ENCODE measurements around the gene HPX.
A peak's percentile ranks its signal among the peaks of the same experiment; 100 is the strongest.
"Not testable (repeated sequence)": the region's sequence is repeated elsewhere in the genome, so short reads cannot be mapped to it uniquely, and the experiment has no call there.

HPX gene

DNA sequence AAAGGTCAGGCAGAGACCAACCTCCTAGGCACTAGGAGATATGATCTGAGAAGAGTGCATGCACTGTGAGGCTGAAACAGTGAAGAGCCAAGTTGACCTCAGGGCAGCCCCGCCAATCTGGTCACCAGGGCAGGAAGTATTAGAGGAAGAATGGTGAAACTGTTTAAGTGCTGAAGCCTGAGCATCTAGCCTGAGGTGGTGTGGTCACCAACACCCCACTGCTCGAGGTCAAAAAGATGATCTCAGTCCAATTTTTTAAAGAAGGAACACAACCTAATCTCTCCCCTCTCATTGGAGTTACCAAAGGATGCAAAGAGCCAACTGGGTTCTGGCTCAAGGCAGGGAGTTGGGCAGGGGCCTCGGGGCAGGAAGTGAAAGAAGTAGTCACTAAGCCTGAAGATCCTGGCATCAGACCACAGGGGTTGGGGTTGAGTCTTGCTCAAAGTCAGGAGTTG, 25.9 kb downstream of the HPX start:
- no peak for DNase-seq (ENCODE audit: low spot score)

DNA sequence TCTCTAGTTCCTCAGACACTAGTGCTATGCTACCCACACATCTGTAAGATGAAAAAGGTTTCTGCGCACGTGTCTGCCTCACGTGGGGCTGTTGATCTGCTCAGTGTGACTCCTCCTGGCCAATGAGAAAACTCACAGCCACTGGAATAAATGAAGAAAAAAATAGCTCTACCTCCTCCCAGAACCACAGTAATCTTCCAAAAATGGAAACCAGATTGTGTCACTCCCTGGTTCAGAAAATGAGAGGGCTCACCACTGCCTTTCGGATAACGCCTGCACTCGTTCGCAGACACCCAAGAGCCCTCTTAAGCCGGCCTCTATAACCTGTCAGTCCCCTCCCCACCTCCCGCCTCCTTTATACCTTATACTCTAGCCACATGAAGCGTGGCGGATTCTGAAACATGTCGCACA, 27.0 kb downstream of the HPX start:
- DNase-seq (ENCODE audit: low spot score) = no peak

GRCh38 chr11:6411594-6412031, 29.2 kb downstream of the HPX start:
- DNase-seq (ENCODE audit: low spot score) = peak; percentile 93

DNA sequence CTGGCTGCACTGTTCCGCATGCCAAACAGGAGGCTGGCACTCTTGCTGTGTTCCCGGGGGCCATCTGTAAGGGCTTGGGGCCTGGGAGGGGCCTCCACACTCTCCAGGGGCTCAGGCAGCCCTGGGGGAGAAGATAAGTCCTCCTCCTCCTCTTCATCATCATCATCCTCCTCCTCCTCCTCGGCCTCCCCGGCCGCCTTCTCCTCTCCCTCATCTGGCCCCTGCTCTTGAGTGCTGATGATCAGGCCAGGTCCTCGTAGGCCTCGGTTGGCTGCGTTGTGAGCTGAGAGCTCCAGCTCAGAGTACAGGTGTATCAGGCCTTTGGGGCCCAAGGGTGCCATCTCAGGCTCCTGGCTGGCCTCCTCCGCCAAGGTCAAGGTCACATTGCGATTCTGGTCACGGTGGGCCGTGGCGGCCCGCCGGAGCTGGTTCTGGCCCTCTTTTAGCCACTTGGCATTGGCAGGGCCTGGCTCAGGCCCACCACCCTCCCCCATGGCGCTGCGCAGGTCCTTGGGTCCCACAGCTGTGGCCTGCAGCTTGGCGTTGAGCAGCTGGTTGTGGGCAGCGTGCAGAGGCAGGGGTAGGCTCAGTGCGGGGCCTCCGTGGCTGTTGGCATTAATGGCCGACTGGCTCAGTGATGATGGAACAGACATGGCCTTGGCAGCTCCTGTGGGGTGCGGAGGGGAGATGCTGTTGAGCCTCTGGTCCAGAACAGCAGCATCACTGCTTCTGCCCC, 29.9 kb downstream of the HPX start:
- peak; percentile 78 for DNase-seq (ENCODE audit: low spot score)

GRCh38 chr11:6406370-6406769, 34.4 kb downstream of the HPX start:
- DNase-seq (ENCODE audit: low spot score) = no peak

GRCh38 chr11:6405846-6406245, 34.9 kb downstream of the HPX start:
- no peak for DNase-seq (ENCODE audit: low spot score)

- DNase-seq (ENCODE audit: low spot score) = peak; percentile 83
These were observed 35.6 kb downstream of the HPX start for GRCh38 chr11:6405052-6405667.

GRCh38 chr11:6404342-6405051, 36.3 kb downstream of the HPX start:
- DNase-seq (ENCODE audit: low spot score) = peak; percentile 80

- DNase-seq (ENCODE audit: low spot score) = no peak
These were observed 37.2 kb downstream of the HPX start for GRCh38 chr11:6403539-6403938.

- no peak for DNase-seq (ENCODE audit: low spot score)
These were observed 38.2 kb downstream of the HPX start for GRCh38 chr11:6402561-6402981.

- DNase-seq (ENCODE audit: low spot score) = no peak
These were observed 38.7 kb downstream of the HPX start for GRCh38 chr11:6402061-6402470.

GRCh38 chr11:6401464-6401863, 39.3 kb downstream of the HPX start:
- DNase-seq (ENCODE audit: low spot score) = no peak

DNA sequence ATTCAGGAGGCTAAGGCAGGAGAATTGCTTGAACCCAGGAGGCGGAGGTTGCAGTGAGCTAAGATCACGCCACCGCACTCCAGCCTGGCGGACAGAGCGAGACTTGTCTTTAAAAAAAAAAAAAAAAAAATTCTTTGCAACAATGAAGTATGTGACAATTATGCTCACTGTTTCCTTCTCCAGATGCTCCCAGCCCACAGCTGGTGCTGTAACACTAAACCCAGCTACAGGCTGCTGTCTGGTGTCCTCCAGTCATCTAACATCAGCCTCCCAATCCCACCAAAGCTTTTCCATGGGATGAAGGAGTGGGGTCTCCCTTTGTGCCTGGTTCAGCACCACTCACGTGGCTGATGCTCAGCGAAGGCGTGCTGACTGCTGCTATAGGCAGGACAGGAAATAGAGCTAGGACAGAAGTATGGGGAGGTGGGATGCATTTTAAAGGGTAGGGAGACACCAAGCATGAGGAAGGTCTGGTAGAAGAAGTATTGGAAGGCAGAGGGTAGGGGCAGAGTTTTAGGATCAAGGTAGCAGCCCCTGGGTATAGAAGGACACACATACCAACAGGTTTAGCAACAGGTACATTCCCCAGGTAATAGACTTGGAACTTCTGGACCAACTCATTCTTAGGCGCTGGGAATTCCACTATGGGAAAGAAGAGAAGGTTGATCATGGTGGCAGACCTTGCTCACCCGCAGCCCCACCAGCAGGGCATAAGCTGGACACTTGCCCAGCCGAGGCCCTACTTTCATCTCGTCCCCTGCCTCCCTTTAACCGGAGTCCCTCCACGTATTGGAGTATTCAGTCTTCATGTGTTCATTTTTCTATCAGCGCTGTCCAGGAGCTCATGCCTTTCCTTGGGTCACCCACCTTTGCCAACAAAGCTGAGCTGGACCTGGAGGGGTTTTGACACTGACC, 40.1 kb downstream of the HPX start:
- DNase-seq (ENCODE audit: low spot score) = peak; percentile 54

- DNase-seq (ENCODE audit: low spot score) = no peak
These were observed 43.2 kb downstream of the HPX start for GRCh38 chr11:6397636-6398035.

DNA sequence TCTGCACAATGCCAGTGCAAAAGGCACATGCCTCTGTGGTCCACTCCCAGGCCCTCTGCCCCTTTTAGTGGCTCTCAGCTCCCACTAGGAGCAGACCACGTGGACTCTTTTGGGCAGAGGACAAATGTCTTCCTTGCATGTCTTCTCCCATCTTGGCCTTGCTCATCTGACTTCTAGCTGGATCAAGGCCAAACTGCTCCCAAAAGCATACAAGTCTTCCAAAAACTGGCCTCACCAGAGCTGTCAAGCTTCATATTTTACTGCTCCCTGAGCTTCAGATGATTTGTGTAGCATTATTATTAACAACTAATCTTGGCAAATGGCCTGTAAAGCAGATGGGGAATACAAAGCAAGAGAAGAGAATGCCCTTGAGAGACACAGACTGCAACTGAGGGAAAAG, 43.6 kb downstream of the HPX start:
- DNase-seq (ENCODE audit: low spot score) = no peak

GRCh38 chr11:6395470-6396060, 45.2 kb downstream of the HPX start:
- DNase-seq (ENCODE audit: low spot score) = no peak

GRCh38 chr11:6393989-6394670, 46.7 kb downstream of the HPX start:
- DNase-seq (ENCODE audit: low spot score) = no peak

GRCh38 chr11:6392251-6392650, 48.5 kb downstream of the HPX start:
- DNase-seq (ENCODE audit: low spot score) = not testable (repeated sequence)

- DNase-seq (ENCODE audit: low spot score) = no peak
These were observed 49.2 kb downstream of the HPX start for GRCh38 chr11:6391537-6392134.

GRCh38 chr11:6390718-6391469, 49.9 kb downstream of the HPX start:
- no peak for DNase-seq (ENCODE audit: low spot score)

All from Ammon's horn (tissue), 1 donor.